GM10248 (cell line): ENCODE measurements around the gene CYP26A1.

ENCODE experiments used
- CTCF ChIA-PET: fragments of 300-600 bp; sonication (Branson Sonifier 250); formaldehyde crosslinking; extraction: SDS; loops from one replicate; lab custom pipeline; 2021; ENCODE audit warnings: antibody characterized with exemption; lab: Yijun Ruan, JAX
- POLR2A ChIA-PET: fragments of 350-650 bp; sonication (Branson Sonifier 250); formaldehyde crosslinking; extraction: SDS; loops from one replicate; lab custom pipeline; 2020; ENCODE audit warnings: antibody characterized with exemption; lab: Yijun Ruan, JAX
- DNase-seq: peaks from one replicate; pipeline ENCODE4 v3.0.0; 2012; ENCODE audit errors: extremely low spot score
- CTCF ChIP-seq: IDR thresholded peaks from 2 replicates; pipeline ENCODE4 v1.5.1; 2012; ENCODE audit warnings: mild to moderate bottlenecking, low read depth; ENCODE audit errors: extremely low read depth, missing control alignments, control extremely low read depth

CYP26A1 gene

GRCh38 chr10:93073539-93074146 is at the start of gene CYP26A1:
TSS of gene CYP26A1 (plus strand) at chr10:93073893. CDS start at chr10:93073935, 42 bp downstream.
- CTCF ChIA-PET: interaction anchor here (0.8 to 1.2 kb wide), 2 partner anchors 109 to 218 kb away, joined by 3 to 4 read pairs; no protein-coding TSS in a partner anchor
- POLR2A ChIA-PET: no interaction called here
- no peak for DNase-seq

GRCh38 chr10:93026072-93026471 is 47.6 kb upstream of the CYP26A1 start:
- no peak for TF ChIP-seq CTCF
- DNase-seq: no peak
- ChIA-PET POLR2A (no interaction called here), CTCF (interaction anchor here (1.2 kb wide), 1 partner anchor 20 kb away, joined by 4 read pairs; no protein-coding TSS in a partner anchor)

More at GRCh38 chr10:93073539-93074146, at the start of gene CYP26A1:
- no peak for TF ChIP-seq CTCF

GRCh38 chr10:93027508-93027907 is 46.2 kb upstream of the CYP26A1 start:
- ChIA-PET POLR2A (no interaction called here), CTCF (no interaction called here)
- no peak for TF ChIP-seq CTCF
- DNase-seq: no peak

- POLR2A ChIA-PET: no interaction called here
- CTCF ChIA-PET: no interaction called here
- no peak for TF ChIP-seq CTCF
- DNase-seq: no peak
Measured at GRCh38 chr10:93028883-93029282, 44.8 kb upstream of the CYP26A1 start.

GRCh38 chr10:93030409-93030808 is 43.3 kb upstream of the CYP26A1 start:
- POLR2A ChIA-PET: no interaction called here
- DNase-seq: no peak
- CTCF ChIA-PET: no interaction called here
- TF ChIP-seq CTCF: no peak

- ChIA-PET POLR2A (no interaction called here), CTCF (interaction anchor here (1.2 kb wide), 2 partner anchors 26 to 30 kb away, joined by 3 read pairs; no protein-coding TSS in a partner anchor)
- no peak for TF ChIP-seq CTCF
- DNase-seq: no peak
Measured at GRCh38 chr10:93032105-93032808, 41.4 kb upstream of the CYP26A1 start.
